HCT116 (cell line): ENCODE measurements around the gene SOD1. TPM values are rescaled to one million over a fixed set of nuclear protein-coding genes. Genes with fewer than 3 reads are reported as not detected.

Experiments
- ATAC-seq: fragments of 200-7000 bp; cut with Tn5 transposase; 2 replicates; pipeline ENCODE4 v1.9.1; 2020; ENCODE audit warnings: mild to moderate bottlenecking, moderate library complexity
- BruUV-seq: library from RNA; stranded (reverse); fragments of 400-500 nt; replicated peaks from 2 replicates; lab custom pipeline; 2021; lab: Mats Ljungman, UMichigan
- CTCF ChIA-PET: fragments of 300-600 bp; sonication (Branson Sonifier 250); formaldehyde crosslinking; loops from one replicate; lab custom pipeline; 2021; ENCODE audit warnings: antibody characterized with exemption; lab: Charles Lee
- POLR2A ChIA-PET: fragments of 300-600, 350-600 bp; sonication (Branson Sonifier 250); formaldehyde crosslinking; loops from one replicate; lab custom pipeline; 2021; ENCODE audit warnings: antibody characterized with exemption; lab: Charles Lee
- RAD21 ChIA-PET, 2 experiments: fragments of 300-600 bp; sonication (Branson Sonifier 250); formaldehyde crosslinking; loops; one replicate each; lab custom pipeline; 2023; ENCODE audit warnings: low total read pairs in 2 of 2; ENCODE audit not compliant: uncharacterized antibody in 2 of 2, unreplicated experiment in 2 of 2, low non-redundant PET in 1 of 2; lab: Charles Lee
- DNase-seq: peaks from one replicate; pipeline ENCODE4 v3.0.0-alpha.2; 2010; ENCODE audit warnings: low read depth, low spot score
- H2AFZ ChIP-seq: fragments of 200-600 bp; shearing (Covaris generic), sonication (generic); 2 replicates; pipeline ENCODE4 v1.6.1; 2017; ENCODE audit warnings: low read depth, mixed run types, mixed read lengths, antibody characterized with exemption, low read length; ENCODE audit not compliant: poor library complexity, severe bottlenecking
- H3K27ac ChIP-seq: 2 replicates; pipeline ENCODE4 v1.5.1; 2012; ENCODE audit warnings: low read depth, low read length
- H3K27me3 ChIP-seq: fragments of 200-600 bp; sonication (generic); 2 replicates; pipeline ENCODE4 v1.6.1; 2016; ENCODE audit warnings: mixed run types, low read length, mixed read lengths; ENCODE audit not compliant: insufficient read depth
- H3K36me3 ChIP-seq, 2 experiments: fragments of 200-500 bp in 1 of 2; fragments of 200-600 bp in 1 of 2; sonication (Bioruptor generic) in 1 of 2; sonication (generic) in 1 of 2; 2 replicates each; pipeline versions ENCODE4 v1.5.1 to v1.6.1; 2014 to 2016; ENCODE audit warnings: low read length in 2 of 2, inconsistent platforms in 1 of 2, mixed read lengths in 1 of 2, mixed run types in 1 of 2; ENCODE audit not compliant: insufficient read depth in 2 of 2, control insufficient read depth in 1 of 2
- H3K4me1 ChIP-seq, 2 experiments: fragments of 200-600 bp in 1 of 2; sonication (generic) in 1 of 2; 2 replicates each; pipeline versions ENCODE4 v1.5.1 to v1.6.1; 2012 to 2017; ENCODE audit warnings: low read length in 2 of 2, inconsistent platforms in 1 of 2, mild to moderate bottlenecking in 1 of 2, mixed read lengths in 1 of 2, mixed run types in 1 of 2, moderate library complexity in 1 of 2; ENCODE audit not compliant: insufficient read depth in 2 of 2, control insufficient read depth in 1 of 2
- H3K4me2 ChIP-seq: fragments of 200-600 bp; sonication (generic); 2 replicates; pipeline ENCODE4 v1.6.1; 2017; ENCODE audit warnings: mixed run types, low read length, mixed read lengths
- H3K4me3 ChIP-seq, 2 experiments: fragments of 200-600 bp in 1 of 2; sonication (generic) in 1 of 2; replicated peaks in 1 of 2; 2 replicates each; pipeline ENCODE4 v1.5.1; 2011 to 2016; ENCODE audit warnings: low read length in 2 of 2, control low read depth in 1 of 2, low read depth in 1 of 2, mild to moderate bottlenecking in 1 of 2, mixed read lengths in 1 of 2, mixed run types in 1 of 2
- H3K79me2 ChIP-seq: fragments of 200-600 bp; sonication (generic); 2 replicates; pipeline ENCODE4 v1.6.1; 2017; ENCODE audit warnings: mild to moderate bottlenecking, mixed run types, low read length, moderate library complexity, mixed read lengths; ENCODE audit not compliant: insufficient read depth
- H3K9ac ChIP-seq: fragments of 200-600 bp; sonication (generic); 2 replicates; pipeline ENCODE4 v1.6.1; 2016; ENCODE audit warnings: low read length, mixed read lengths
- H3K9me2 ChIP-seq: fragments of 200-600 bp; sonication (generic), shearing (Covaris generic); 2 replicates; pipeline ENCODE4 v1.6.1; 2017; ENCODE audit warnings: mixed run types, mild to moderate bottlenecking, moderate library complexity; ENCODE audit not compliant: insufficient read depth
- H3K9me3 ChIP-seq, 2 experiments: fragments of 200-500 bp in 1 of 2; fragments of 200-600 bp in 1 of 2; sonication (Bioruptor generic) in 1 of 2; sonication (generic) in 1 of 2; 2 replicates each; pipeline ENCODE4 v1.6.1; 2014 to 2017; ENCODE audit warnings: low read length in 2 of 2, mixed read lengths in 2 of 2, inconsistent platforms in 1 of 2, low read depth in 1 of 2, mild to moderate bottlenecking in 1 of 2, mixed run types in 1 of 2, moderate library complexity in 1 of 2; ENCODE audit not compliant: control insufficient read depth in 1 of 2, insufficient read depth in 1 of 2
- H4K20me1 ChIP-seq: fragments of 200-600 bp; sonication (generic), shearing (Covaris generic); 2 replicates; pipeline ENCODE4 v1.6.1; 2017; ENCODE audit warnings: mixed run types, mild to moderate bottlenecking, moderate library complexity; ENCODE audit not compliant: insufficient read depth
- ATF3 ChIP-seq: IDR thresholded peaks from 2 replicates; pipeline ENCODE4 v1.6.1; 2012
- CTCF ChIP-seq, 3 experiments: fragments of 200-600 bp in 1 of 3; sonication (generic) in 1 of 3; IDR thresholded peaks in 2 of 3; conservative IDR thresholded peaks in 1 of 3; 2 replicates each; pipeline ENCODE4 v1.5.1; 2012 to 2017; ENCODE audit warnings: low read depth in 2 of 3, low read length in 2 of 3, antibody characterized with exemption in 1 of 3, borderline replicate concordance in 1 of 3, control low read depth in 1 of 3, mild to moderate bottlenecking in 1 of 3, mixed read lengths in 1 of 3, mixed run types in 1 of 3, moderate library complexity in 1 of 3; ENCODE audit not compliant: insufficient read depth in 1 of 3
- EGR1 ChIP-seq: IDR thresholded peaks from 2 replicates; pipeline ENCODE4 v1.6.1; 2012; ENCODE audit warnings: low read depth
- EZH2 ChIP-seq: fragments of 200-600 bp; sonication (generic); IDR thresholded peaks from 2 replicates; pipeline ENCODE4 v1.6.1; 2017; ENCODE audit warnings: antibody characterized with exemption, mixed run types
- EZH2phosphoT487 ChIP-seq: fragments of 200-600 bp; IDR thresholded peaks from 2 replicates; pipeline ENCODE4 v1.6.1; 2018; ENCODE audit warnings: antibody characterized with exemption, borderline replicate concordance
- FOSL1 ChIP-seq: IDR thresholded peaks from 2 replicates; pipeline ENCODE4 v1.6.1; 2012; ENCODE audit warnings: low read depth
- POLR2A ChIP-seq: IDR thresholded peaks from 2 replicates; pipeline ENCODE4 v1.7.0; 2011; ENCODE audit warnings: borderline replicate concordance; ENCODE audit not compliant: insufficient read depth, insufficient read length; ENCODE audit errors: extremely low read depth
- SRF ChIP-seq: IDR thresholded peaks from 2 replicates; pipeline ENCODE4 v1.6.1; 2012; ENCODE audit warnings: low read depth
- TCF7L2 ChIP-seq: IDR thresholded peaks from 2 replicates; pipeline ENCODE4 v1.7.0; 2011; ENCODE audit warnings: borderline replicate concordance, inconsistent platforms; ENCODE audit not compliant: insufficient read depth, insufficient read length; ENCODE audit errors: extremely low read depth
- ZBTB33 ChIP-seq: IDR thresholded peaks from 2 replicates; pipeline ENCODE4 v1.6.1; 2011; ENCODE audit warnings: mild to moderate bottlenecking, low read length, moderate library complexity; ENCODE audit not compliant: insufficient replicate concordance; ENCODE audit errors: extremely low read depth
- ZFX ChIP-seq: fragments of 450-650 bp; IDR thresholded peaks from 2 replicates; pipeline ENCODE4 v1.6.1; 2017
- intact Hi-C: fragments of 100-400 bp; cut with micrococcal nuclease; formaldehyde crosslinking; loops from 2 replicates; pipeline ENCODE4 v1.10.0; 2022
- total RNA-seq: library from RNA; stranded (reverse); gene quantifications from one replicate; pipeline ENCODE4 v1.2.1, GENCODE V29; 2021; ENCODE audit not compliant: unreplicated experiment
- TF ChIP-seq, protein P1 (sequence below): IDR thresholded peaks from 2 replicates; pipeline ENCODE4 v1.6.1; 2012

SOD1 gene
- total RNA-seq, 1 experiment from 2014 or later: 419 TPM

GRCh38 chr21:31693222-31693621 lies 33.7 kb downstream of the SOD1 start:
- RAD21 ChIA-PET: no interaction called here
- H4K20me1 ChIP-seq: no peaks in the 10 kb centered on the region
- no peak overlapping the region for H2AFZ ChIP-seq
- no peaks in the 10 kb centered on the region for H3K27me3 ChIP-seq
- no peak overlapping the region for H3K27ac ChIP-seq
- BruUV-seq: no TSS peak
- TF ChIP-seq EZH2phosphoT487 (no peak), SRF (no peak), ZFX (no peak), EZH2 (no peak), EGR1 (no peak), ATF3 (no peak), CTCF (IDR thresholded peaks at IDR 0.05 in 2 of 3, conservative IDR thresholded peaks at IDR 0.05 in 1 of 3; ENCODE audit: borderline replicate concordance in 1 of 3, insufficient read depth in 1 of 3, low read depth in 2 of 3, low read length in 2 of 3) (no peak), TCF7L2 (no peak), POLR2A (no peak), FOSL1 (no peak), ZBTB33 (no peak)
- TF ChIP-seq, protein P1, sequence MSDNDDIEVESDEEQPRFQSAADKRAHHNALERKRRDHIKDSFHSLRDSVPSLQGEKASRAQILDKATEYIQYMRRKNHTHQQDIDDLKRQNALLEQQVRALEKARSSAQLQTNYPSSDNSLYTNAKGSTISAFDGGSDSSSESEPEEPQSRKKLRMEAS: no peak
- H3K9me3 ChIP-seq: no peaks in the 10 kb centered on the region
- H3K4me3 ChIP-seq: no peak overlapping the region
- no peak for DNase-seq
- intact Hi-C loops: no loop called here
- no peaks in the 10 kb centered on the region for H3K9me2 ChIP-seq
- no peak for ATAC-seq
- H3K4me2 ChIP-seq: no peak overlapping the region
- POLR2A ChIA-PET: no interaction called here
- peaks cover 9% of the 10 kb centered on the region for H3K79me2 ChIP-seq
- H3K36me3 ChIP-seq: peaks cover 46 to 75% of the 10 kb centered on the region in 2 experiments
- H3K9ac ChIP-seq: no peak overlapping the region
- H3K4me1 ChIP-seq: no peaks in the 10 kb centered on the region
- CTCF ChIA-PET: interaction anchor here (0.6 kb wide), 1 partner anchor 47 kb away, joined by 3 read pairs; no protein-coding TSS in a partner anchor
